Stimulated activated naive CD4-positive, alpha-beta T cell (primary cell): ENCODE measurements around the gene MTCH2.
"Not testable (repeated sequence)": the region's sequence is repeated elsewhere in the genome, so short reads cannot be mapped to it uniquely, and the experiment has no call there.

Experiments used
- DNase-seq, 6 experiments: peaks; one replicate each; lab custom pipeline; 2025; lab: John Stamatoyannopoulos, UW

MTCH2 gene

GRCh38 chr11:47636331-47636730, 6.0 kb downstream of the MTCH2 start:
- not testable (repeated sequence) for DNase-seq

- no peak for DNase-seq
Measured at GRCh38 chr11:47631473-47631872, 10.9 kb downstream of the MTCH2 start.

- DNase-seq = no peak
Measured at GRCh38 chr11:47628026-47628425, 14.3 kb downstream of the MTCH2 start.

- no peak for DNase-seq
Measured at GRCh38 chr11:47626234-47626633, 16.1 kb downstream of the MTCH2 start.

GRCh38 chr11:47620836-47621378, 21.5 kb downstream of the MTCH2 start:
- DNase-seq = no peak

GRCh38 chr11:47617417-47617809, 24.9 kb downstream of the MTCH2 start:
- DNase-seq = no peak

GRCh38 chr11:47616726-47617416, 25.5 kb downstream of the MTCH2 start:
- no peak for DNase-seq

- no peak for DNase-seq
Measured at GRCh38 chr11:47615249-47615648, 27.1 kb downstream of the MTCH2 start.

- no peak for DNase-seq
Measured at GRCh38 chr11:47611348-47611794, 31.0 kb downstream of the MTCH2 start.

- DNase-seq = no peak
Measured at GRCh38 chr11:47609675-47610074, 32.7 kb downstream of the MTCH2 start.

- DNase-seq = no peak
Measured at GRCh38 chr11:47607380-47607779, 35.0 kb downstream of the MTCH2 start.

GRCh38 chr11:47606731-47607130, 35.6 kb downstream of the MTCH2 start:
- DNase-seq = no peak

GRCh38 chr11:47605921-47606320, 36.4 kb downstream of the MTCH2 start:
- DNase-seq = no peak

- DNase-seq = no peak
Measured at GRCh38 chr11:47603295-47603694, 39.1 kb downstream of the MTCH2 start.

- no peak for DNase-seq
Measured at GRCh38 chr11:47599902-47600301, 42.5 kb downstream of the MTCH2 start.

- DNase-seq = no peak
Measured at GRCh38 chr11:47595967-47596366, 46.4 kb downstream of the MTCH2 start.

- DNase-seq = no peak
Measured at GRCh38 chr11:47595029-47595428, 47.3 kb downstream of the MTCH2 start.

GRCh38 chr11:47593934-47594855, 48.2 kb downstream of the MTCH2 start, which contains the start of gene C1QTNF4:
Gene C1QTNF4, minus strand, starts transcription at chr11:47594411. Its CDS starts 3,601 bp downstream, at chr11:47590810.
- no peak for DNase-seq

GRCh38 chr11:47593492-47593933, 48.8 kb downstream of the MTCH2 start:
- no peak for DNase-seq

- no peak for DNase-seq
Measured at GRCh38 chr11:47592970-47593369, 49.4 kb downstream of the MTCH2 start.

- DNase-seq = no peak
Measured at GRCh38 chr11:47592251-47592650, 50.1 kb downstream of the MTCH2 start.

- no peak for DNase-seq
Measured at GRCh38 chr11:47591764-47592163, 50.6 kb downstream of the MTCH2 start.
